Activated CD4-positive, alpha-beta T cell treated with anti-CD3 and anti-CD28 coated beads, Interleukin-2, amount 50 U/mL, for 4 hours (primary cell): ENCODE results near the gene SQSTM1.
"Not testable (repeated sequence)": the region's sequence is repeated elsewhere in the genome, so short reads cannot be mapped to it uniquely, and the experiment has no call there.

Source experiments
- DNase-seq, 2 experiments: peaks; one replicate each; pipeline ENCODE4 v3.0.0-alpha.2; 2020

The SQSTM1 gene

DNA sequence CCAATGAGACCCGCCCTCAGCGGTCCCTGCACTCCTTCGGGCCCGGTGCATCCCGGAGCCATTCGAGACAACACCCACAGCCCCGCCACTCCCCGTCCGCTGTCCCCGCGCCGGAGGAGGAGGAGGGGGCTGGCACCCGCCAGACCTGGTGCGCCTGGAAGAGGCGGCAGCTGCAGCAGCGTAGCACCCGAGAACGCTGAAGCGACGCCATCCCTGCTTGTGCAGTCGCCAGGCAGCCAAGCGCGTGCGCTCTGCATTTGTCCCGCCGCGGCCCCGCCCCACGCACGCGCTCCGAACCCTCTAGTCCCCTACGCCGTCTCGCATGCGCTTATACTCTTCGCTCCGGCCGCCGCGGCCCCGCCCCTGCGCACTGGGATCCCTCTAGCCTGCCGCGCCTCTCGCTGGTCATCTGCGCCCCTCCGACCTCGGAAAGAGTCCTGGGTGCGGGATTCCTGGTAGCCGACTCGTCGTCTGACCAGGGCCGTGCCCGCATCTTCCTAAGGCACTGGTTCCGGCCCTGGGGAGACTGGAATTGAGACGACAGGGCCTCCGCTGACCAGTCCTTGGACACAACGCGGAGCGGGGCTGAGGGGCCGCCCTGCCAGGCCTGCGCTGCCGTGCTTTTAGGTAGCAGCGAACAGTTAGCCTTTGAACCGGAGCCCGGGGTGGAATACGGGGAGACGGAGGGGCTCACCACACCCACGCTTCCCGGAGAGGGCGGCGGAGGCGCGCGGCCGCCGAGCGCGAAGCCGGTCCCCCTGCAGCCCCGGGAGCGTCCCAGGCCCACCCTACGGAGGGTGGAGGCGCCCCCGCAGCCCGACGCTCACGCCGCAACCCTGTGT, 38.1 kb downstream of the SQSTM1 start, which contains the start of gene MRNIP:
TSS of gene MRNIP (minus strand) at position 232 of the 842 bp plus-strand sequence. CDS start at position 211, 21 bp downstream.
- peak; percentile 86 to 87 for DNase-seq

DNA sequence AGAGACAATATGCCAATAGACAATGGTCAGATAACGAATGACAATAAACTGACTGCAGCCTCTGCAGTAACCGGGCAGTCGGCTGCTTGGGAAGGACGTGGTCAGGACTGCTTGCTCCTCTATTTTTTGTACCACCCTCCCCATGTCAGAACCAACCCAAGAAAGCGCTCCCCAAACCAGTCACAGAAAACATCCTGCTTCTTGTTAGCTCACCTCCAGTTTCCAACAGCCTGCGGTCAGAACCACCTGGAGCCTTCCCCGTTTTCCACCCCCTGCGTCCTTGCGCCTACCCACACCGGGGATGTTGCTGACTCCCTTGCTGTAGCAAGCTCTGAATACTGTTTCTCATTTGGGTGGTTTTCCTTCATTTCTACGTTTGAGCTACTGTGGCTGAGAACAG, 39.6 kb downstream of the SQSTM1 start:
- DNase-seq, result no peak

DNA sequence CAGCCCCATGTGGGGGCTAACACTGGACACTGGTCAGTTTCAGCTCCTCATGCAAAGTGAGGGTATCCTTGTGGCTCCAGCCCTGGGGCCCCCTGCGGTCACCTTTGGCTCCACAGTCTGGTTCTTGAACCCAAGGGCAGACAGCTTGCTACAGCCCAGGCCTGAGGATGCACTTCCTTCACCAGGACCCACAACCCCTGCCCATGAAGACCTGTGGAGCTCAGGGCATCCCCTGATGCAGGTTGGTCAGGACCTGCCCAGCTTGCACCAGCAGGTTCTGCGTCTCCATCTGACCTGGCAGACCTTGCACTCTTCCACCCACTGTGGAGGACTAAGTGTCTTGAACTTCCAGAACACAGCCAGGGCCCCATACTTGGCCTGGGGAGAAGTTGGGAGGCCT, 41.6 kb downstream of the SQSTM1 start:
- DNase-seq, result no peak

DNA sequence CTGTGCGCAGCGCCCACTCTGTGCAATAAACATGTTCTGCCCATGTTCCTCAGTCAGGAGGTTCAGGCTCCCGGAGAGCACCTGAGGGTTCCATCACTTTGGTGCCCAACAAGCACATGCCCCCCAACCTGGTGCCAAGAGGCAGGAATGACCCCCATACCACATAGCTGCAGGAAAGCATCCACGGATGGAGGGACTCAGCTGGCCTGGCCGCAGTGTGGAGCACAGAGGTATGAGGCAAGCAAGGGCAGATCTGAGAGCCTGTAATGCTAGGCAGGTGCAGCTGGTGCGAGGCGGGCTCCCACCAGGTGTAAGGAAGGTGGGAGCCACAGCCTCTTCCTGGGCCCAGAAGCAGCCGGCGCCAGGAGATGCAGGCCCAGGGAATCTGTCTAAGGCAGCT, 42.2 kb downstream of the SQSTM1 start:
- no peak for DNase-seq

DNA sequence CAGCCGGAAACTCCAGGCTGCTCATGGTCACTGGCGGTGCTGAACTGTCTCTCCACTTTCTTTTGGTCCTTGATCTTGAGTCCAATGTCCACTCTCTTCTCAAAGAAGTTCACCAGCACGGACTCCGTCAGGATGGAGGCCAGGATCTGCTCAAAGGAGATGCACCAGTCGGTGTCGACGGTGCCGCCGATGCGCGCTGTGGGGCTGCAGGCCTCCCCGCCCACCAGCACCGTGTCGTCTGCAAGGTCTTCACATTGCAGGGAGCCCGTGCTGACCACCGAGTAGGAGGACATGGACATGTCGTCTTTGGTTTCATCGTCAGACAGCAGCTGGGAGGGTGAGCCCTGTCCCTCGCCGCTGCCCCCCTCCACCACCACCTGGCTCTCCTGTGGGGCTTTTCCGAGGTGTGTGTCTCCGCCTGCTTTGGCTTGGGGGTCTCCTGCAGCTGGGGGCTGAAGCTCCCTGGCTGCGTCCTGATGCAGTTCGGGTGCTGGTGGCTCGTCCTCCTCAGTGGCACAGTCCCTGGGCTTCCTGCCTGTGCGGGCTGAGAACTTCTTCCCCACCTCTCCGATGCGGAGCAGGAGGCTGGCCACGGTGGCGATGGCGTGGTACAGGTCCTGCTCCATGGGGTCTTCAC, 42.9 kb downstream of the SQSTM1 start:
- no peak for DNase-seq

DNA sequence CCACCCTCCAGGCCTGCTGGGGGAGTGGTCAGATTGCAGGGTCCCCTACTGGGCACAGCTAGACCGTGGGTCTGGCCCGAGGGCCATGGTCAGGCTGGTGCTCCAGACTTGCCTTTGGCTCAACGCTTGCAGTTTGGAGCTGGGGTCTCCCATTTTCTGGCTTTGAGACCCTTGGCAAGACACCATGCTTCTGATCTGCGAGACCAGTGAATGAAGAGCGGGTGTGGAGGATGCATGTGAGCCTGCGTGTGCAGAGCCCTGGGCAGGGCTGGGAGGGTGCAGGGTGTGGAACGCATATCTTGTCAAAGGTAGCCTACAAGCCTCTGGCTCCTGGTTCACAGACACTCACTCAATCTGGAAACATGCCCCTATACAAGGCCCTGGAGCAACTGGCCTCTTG, 44.0 kb downstream of the SQSTM1 start:
- no peak for DNase-seq

DNA sequence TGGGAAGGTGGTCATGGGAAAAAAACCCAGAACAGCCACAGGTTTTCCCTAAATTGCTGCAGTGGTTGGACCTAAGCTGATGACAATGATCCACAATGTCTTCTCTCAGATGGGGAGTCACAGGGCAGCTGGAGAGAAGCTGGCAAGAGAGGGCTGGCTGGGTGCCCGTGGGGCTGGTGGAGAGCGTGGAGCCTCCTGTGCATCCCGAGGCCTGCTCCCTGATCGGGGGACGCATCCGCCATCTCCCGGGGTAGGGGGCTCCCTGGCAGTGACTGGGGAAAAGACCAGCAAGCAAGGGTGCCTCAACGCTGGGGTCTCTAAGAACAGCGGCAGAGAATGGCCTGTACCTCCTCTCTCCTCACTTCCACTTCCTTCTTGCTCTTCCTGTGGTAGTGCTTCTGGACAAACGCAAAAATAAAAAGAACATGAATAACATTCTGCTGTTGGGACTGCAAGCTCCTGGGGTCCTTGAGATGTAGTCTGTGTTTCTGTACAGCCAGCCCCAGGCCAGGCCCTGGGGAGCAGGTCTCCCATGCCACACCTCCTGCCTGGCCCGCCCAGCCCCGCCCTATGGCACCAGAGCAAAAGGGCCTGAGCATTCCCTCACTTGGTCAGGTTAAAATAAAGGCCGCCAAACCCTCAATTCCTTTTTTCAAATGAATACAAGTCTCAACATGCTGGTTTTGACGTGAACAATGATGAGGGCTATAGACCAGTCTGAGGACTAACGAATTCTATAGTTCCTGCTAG, 45.0 kb downstream of the SQSTM1 start:
- no peak for DNase-seq

DNA sequence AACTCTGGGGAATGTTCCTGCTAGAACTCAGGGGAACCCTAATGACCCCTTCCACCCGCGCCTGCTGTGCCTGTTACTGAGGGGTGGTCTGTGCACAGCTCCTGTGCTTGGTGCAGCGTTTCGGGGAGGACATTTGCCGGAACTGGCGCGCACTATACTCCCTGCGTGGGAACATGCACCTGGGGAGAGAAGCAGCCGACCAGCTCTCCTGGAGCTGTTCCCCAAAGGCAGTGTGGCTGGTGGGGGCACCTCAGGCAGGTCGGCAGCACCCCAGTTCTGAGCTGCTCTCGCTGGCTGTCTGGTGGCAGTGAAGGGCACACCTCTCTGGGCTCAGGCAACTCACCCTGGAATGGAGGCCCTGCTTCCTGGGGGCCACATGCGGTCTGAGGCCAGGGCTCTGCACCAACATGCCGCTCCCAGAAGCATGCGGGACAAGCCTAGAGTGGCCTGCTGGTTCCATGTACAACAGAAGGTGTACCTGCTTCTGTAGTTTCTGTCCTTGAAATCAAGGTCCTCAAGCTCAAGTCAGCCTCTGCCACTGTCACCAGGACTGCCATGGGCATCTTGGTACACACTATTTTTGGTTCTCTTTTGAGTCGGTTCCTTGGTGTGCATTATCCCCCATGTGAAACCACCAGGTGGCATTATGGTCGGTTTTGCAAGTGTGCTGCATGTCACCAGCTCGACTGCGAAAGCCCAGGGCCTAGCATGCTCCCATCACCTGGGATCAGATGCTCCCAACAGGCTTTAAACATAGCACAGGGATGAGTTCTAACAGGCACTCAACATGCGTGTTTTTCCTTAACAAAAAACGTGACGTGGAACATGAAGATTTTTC, 45.8 kb downstream of the SQSTM1 start:
- no peak for DNase-seq

DNA sequence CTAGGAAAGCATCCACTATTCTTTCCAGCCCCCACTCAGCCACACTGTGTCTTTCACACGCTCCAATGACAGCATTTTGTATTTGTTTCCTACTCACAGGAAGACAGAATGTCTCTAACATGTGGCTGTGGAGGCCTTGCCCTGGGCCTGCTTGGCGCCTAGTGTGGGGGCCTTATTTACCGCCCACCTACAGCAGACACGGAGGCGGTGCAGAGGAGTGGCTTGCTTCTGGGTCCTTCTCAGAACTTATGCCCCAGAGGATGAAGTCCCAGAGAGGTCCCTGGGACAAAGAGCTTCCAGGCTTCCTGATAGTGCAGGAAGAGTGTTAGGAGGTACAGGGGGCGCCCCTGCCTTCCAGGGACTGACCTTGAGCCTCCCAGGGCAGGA, 46.4 kb downstream of the SQSTM1 start:
- no peak for DNase-seq

DNA sequence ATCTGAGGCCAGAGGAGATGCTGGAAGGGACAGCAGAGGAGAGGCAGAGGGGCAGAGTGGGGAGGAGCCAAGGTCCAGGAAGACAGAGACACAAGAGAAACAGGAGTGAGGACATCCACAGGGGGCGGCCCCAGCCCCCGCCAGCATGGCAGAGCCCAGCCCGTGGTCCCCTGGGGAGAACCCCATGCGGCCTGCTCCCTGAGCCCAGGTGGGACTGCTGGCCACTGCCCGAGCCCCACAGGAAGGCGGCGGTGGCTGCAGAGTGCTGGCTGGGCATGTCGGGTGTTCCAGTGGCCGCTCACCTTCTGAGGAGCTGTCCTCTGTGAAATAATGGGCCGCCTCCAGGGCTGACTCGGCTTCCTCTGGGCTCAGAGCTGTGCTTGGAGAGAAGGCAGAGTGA, 46.8 kb downstream of the SQSTM1 start:
- DNase-seq, result no peak

DNA sequence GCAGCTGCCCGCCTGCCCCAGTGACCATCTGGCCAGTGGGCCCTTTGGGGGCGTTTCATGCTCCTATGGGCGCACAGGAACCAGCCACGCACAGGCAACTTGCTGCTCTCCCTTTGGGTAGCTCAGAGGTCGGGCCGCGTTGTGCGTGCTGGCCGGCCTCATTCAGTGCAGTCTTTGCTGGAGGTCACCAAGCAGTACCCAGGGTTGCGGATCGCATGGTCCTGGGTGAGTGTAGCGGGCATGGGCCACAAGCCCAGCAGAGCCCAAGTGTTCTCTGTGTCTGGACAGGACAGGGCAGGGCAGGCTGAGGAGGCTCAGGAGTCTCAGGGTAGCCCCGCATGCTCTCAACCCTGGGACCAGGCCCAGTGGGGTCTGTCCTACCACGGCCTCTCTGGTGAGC, 47.8 kb downstream of the SQSTM1 start:
- no peak for DNase-seq

DNA sequence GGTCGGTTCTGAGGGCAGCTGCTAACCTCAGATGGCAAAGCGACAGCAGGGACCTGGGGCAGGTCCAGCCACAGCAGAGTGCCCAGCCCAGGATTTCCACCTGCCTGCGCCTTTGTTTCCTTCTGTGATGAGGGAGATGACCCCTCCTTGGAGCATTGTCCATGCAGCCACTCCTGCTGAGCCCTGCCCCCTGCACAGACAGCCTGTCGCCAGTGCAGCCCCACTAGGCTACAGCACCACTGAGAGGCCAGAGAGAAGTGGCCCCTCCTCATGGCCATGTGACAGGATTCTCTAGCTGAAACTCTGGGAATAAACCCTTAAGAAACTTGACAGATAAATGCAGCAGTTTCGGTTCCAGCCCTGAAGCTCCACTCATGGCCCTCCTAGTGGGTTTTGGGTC, 48.4 kb downstream of the SQSTM1 start:
- DNase-seq, result no peak

DNA sequence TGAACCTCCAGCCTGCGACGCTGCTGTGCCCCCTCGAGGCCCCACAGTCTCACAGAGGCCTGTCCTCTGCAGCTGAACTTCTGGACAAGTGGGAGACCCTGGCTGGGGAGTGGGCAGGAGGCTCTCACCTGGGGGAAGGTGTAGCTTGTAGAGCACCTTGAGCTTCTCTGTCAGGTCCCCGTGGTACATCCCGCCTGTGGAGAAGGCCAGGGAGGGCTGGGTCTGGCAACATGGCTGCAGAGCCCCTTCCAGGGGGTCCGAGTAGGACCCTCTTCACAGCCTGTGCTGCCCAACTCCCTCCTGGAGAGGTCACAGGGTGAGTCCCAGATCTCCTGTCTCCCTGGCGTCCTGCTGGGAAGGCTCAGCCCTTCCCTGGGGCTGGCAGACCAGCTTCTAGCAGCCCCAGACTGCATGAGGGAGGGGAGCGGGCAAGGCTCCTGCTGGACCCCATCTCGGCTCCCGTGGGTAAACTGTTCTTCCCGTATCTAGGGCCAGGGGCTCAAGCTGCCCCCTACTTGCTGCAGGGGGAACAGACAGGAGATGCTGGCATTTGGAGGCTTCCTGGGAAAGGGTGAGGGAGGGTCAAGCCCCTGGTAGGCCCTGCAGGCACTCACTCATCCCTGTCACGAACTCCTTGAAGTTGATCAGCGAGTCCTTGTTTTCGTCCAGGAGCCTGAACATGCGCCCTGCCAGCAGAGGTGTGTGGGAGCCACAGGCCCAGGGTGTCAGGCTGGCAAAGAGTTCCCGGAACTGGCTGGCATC, 49.1 kb downstream of the SQSTM1 start:
- DNase-seq, result no peak

DNA sequence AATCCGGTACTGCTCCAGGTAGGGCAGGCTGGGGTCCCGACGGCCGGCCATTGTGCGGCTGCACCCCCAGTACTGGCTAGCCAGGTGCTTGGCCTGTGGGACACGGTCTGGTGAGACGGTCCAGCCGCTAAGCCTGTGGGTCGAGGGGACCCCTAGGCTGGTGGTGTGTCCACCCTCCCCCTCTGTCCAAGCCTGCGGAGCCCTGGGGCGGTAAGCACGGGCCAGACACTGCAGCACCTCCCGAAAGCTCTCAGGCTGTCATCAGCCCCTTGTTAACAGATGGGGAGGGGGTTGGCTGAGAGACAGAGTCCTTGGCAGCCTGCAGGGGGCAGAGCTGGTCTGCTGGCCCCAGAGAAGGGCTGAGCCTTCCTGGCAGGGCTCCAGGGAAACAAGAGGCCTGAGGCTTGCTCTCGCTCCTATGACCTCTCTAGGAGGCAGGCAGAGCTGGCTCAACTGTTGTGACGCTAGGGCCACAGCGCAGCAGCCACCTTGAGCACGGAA, 49.7 kb downstream of the SQSTM1 start:
- no peak for DNase-seq

DNA sequence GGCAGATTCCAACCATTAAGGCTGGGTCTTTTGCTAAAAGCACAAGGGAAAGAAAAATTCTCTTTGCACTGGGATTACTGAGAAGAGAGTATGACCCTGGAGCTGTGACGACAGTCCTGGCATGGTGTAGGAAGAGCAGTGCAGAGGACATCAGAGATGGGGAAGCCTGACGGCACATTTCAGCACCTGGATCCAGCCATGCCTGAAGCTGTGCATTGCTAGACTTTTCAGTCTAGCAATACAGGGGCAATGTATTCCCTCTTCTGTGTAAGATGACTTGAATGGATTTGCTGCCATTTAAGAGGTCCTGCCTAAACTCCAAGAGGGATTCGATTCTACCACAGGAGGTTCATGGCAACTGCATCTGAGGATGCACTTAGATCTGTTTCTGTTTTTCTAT, 50.2 kb downstream of the SQSTM1 start:
- DNase-seq, result no peak

DNA sequence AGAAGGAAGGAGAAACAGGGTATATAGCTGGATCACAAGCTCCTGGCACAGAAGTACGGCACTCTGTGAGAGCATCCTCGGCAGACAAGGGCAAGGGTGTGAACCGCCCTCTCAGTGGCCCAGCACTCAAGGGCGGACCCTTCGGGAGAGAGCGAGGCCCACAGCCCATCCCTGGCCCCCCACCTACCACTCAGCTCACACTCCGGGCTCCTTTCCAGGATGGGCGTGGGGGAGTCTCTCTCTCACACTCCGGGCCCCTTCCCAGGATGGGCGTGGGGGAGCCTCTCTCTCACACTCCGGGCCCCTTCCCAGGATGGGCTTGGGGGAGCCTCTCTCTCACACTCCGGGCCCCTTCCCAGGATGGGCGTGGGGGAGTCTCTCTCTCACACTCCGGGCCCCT, 50.8 kb downstream of the SQSTM1 start:
- not testable (repeated sequence) for DNase-seq

DNA sequence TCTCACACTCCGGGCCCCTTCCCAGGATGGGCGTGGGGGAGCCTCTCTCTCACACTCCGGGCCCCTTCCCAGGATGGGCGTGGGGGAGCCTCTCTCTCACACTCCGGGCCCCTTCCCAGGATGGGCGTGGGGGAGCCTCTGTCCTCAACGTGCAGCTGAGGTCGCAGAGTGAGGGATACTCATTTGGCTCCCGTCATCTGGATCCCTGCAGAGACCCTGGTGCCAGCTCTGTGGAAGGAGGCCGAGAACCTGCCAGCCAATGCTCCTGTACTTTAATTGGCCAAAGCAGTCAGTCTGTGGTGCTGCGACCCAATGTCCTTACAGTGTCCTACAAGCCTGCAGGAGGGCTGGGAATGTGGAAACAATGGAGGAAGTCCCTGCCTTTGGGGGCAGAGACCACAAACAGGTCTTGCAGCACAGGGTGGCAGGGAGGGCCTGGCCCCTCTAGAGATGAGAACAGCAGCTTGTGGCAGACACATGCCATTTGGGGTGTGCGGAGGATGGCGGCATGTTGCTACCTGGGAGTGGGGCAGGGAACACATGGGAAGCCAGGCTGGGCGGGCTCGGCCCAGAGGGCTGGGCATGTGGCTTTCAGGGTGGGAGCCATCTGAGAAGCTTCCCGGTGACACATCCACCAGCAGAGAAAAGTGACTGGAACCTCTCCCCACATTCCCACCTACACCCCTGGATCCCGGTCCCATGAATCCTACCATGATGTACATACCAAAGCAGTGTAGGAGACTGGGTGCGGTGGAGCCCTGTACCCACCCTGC, 51.5 kb downstream of the SQSTM1 start:
- DNase-seq, result no peak

DNA sequence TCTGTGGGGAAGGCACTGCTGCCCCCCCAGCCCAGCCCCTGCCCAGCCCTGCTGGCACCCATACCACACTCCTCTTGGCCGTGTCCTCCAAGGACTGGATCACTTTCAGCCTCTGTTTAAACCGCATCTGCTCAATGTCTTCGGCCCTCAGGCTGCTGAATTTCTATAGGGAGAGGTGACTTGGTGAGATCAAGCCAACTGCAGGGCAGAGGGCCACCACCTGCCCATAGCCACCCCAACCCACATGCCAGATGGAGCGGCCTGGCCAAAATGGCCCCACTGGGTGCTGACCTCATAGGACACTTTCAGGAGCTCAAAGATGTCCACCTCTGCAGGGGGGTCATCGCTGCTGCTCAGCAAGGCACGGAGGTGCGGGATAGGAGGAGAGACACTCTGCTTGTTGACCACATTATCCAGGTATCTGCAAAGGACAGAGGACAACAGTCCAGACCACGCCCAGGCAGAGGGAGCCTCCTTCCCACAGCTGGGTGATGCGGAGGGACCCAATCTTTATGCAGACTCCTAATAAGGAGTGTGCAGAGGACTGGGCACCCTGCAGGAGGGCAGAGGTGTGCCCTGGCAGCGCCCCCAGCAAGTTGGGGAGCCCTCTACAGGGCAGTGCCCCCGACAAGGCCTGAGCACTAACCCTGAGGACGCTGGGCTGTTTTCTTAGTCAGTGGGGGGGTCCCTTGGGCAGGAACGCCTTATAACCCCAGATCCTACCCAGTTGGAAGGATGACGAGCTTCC, 52.3 kb downstream of the SQSTM1 start:
- DNase-seq, result no peak

DNA sequence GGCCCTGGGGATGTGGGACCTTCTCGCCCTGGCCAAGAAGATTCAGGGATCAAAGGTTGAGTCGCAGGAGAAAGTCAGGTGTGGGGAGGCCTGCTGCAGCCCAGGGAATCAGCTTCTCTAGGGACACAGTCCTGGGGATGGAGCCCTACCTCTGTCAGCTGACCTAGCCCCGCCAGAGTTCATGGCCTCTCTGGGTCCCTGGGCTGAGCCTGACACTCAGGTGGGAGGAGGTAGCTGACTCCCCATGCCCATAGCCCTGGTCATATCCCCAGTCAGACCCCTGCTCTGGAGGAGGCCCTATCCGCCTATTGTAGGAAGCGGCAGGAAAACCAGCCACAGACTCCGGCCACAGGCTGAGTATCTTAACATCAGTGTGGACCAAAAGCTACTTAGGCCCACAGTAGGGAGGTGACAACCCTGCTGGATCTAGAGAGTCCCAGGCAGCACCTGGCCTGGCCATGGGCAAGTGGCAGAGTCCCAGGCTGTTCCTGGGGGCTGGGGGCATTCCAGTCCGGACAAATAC, 52.9 kb downstream of the SQSTM1 start:
- no peak for DNase-seq

DNA sequence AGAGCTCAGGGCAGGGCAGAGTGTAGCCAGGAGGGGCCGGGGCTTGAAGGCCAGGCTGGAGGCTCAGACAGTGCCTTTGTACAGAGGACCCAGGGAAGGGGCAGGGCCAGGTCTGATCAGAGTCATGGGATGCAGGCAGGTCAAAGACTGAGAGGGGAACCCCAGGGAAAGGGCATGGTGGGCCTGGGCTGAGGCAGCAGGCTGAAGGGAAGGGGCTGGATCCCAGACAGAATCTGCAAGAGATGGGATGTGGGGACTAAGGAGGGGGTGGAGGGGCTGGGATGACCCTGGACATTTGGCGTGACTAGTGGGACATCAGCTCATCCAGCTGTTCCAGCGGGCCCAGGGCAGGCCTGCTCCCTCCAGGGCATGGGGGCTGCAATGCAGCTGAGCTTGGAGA, 53.4 kb downstream of the SQSTM1 start:
- no peak for DNase-seq
